ENCODE measurements around the gene CDH23. TPM values are rescaled to one million over a fixed set of nuclear protein-coding genes. Genes with fewer than 3 reads are reported as not detected.

Gene CDH23
- total and polyA plus RNA-seq, 12 donors: 1.7 to 20.2 (median 7.8) TPM

GRCh38 chr10:71512761-71513539, 116.2 kb downstream of the CDH23 start:
- H3K9me3 ChIP-seq (replicated peaks in 1 of 3): no peaks in the 10 kb centered on the region
- TF ChIP-seq POLR2A (IDR thresholded peaks at IDR 0.05): no peak
- TF ChIP-seq, protein P1, sequence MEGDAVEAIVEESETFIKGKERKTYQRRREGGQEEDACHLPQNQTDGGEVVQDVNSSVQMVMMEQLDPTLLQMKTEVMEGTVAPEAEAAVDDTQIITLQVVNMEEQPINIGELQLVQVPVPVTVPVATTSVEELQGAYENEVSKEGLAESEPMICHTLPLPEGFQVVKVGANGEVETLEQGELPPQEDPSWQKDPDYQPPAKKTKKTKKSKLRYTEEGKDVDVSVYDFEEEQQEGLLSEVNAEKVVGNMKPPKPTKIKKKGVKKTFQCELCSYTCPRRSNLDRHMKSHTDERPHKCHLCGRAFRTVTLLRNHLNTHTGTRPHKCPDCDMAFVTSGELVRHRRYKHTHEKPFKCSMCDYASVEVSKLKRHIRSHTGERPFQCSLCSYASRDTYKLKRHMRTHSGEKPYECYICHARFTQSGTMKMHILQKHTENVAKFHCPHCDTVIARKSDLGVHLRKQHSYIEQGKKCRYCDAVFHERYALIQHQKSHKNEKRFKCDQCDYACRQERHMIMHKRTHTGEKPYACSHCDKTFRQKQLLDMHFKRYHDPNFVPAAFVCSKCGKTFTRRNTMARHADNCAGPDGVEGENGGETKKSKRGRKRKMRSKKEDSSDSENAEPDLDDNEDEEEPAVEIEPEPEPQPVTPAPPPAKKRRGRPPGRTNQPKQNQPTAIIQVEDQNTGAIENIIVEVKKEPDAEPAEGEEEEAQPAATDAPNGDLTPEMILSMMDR (IDR thresholded peaks at IDR 0.05): no peak
- 48 to 68% (median 56%) methylated on average over 4 to 5 of the region's 5 CpGs for WGBS, 4 donors
- no peaks in the 10 kb centered on the region for H3K27me3 ChIP-seq
- no peaks in the 10 kb centered on the region for H3K36me3 ChIP-seq (replicated peaks in 1 of 2)
- no peaks in the 10 kb centered on the region for H3K4me1 ChIP-seq (replicated peaks in 1 of 2)
- H3K27ac ChIP-seq: no peak overlapping the region
- intact Hi-C loops (cut with DNase I): no loop called here
- H3K4me3 ChIP-seq: no peak overlapping the region
- DNase-seq: no peak

DNA sequence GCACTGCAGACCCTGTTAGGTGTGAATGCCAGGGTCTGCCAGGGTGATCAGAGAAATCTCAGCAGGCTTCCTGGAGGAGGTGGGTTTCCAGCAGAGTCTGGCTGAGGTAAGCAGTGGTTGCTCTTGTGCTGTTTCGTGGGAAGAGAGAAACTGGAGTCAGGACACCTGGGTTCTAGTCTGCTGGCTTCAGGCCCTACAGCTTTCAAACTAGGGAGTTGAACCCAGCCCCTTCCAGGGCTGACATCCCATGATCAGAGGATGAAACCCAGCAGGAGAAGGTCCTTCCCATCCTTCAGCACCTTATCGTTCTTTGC, 116.8 kb downstream of the CDH23 start:
- WGBS, 4 donors: 84 to 90% (median 88%) methylated on average over 2 of the region's 2 CpGs
- no peak overlapping the region for H3K4me3 ChIP-seq
- H3K27ac ChIP-seq: no peak overlapping the region
- intact Hi-C loops (cut with DNase I): no loop called here
- no peaks in the 10 kb centered on the region for H3K36me3 ChIP-seq (replicated peaks in 1 of 2)
- H3K4me1 ChIP-seq (replicated peaks in 1 of 2): no peaks in the 10 kb centered on the region
- no peak for DNase-seq
- H3K9me3 ChIP-seq (replicated peaks in 1 of 3): no peaks in the 10 kb centered on the region
- TF ChIP-seq, protein P1 (IDR thresholded peaks at IDR 0.05): no peak
- no peak for TF ChIP-seq POLR2A (IDR thresholded peaks at IDR 0.05)
- H3K27me3 ChIP-seq: no peaks in the 10 kb centered on the region

- intact Hi-C loops (cut with DNase I): no loop called here
- Histone ChIP-seq H3K4me3 (no peak overlapping the region), H3K4me1 (replicated peaks in 1 of 2) (no peaks in the 10 kb centered on the region), H3K36me3 (replicated peaks in 1 of 2) (no peaks in the 10 kb centered on the region), H3K27me3 (no peaks in the 10 kb centered on the region), H3K9me3 (replicated peaks in 1 of 3) (no peaks in the 10 kb centered on the region), H3K27ac (no peak overlapping the region)
- DNase-seq: no peak
- WGBS, 4 donors: 84 to 100% (median 92%) methylated on average over 1 of the region's 1 CpG; no CpG with 5 or more reads in 1 of the 4 donors
- TF ChIP-seq POLR2A (IDR thresholded peaks at IDR 0.05): no peak
- TF ChIP-seq, protein P1 (IDR thresholded peaks at IDR 0.05): no peak
Measured at GRCh38 chr10:71513936-71514335, 117.2 kb downstream of the CDH23 start.

DNA sequence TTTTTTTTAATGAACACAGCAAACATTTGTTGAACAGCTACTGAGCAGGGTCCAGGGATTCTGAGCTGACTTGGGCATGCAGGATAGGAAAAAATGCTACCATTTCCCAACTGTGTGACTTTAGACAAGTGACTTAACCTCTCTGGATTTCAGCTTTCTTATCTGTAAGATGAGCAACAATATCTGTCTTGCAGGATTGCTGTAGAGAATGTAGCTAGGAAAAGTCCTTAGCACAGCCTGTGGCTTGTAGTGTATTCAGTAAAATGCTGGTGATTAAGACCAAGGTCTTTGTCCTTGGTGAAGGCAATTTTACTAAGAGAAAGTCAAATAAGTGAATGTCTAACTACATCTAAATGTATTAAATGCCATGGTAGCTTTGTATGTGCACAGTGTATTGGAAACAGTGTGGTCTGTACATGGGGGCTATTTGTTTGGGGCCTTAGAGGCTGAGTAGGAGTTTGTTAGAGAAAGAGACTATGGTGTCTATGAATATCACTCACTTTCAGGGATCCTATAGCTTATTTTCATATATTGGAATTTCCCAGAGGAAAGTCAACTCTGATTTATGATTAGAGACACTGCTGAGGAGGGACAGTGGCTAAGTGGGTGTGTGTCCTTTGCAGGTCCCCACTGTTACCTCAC, 118.9 kb downstream of the CDH23 start:
- DNase-seq: no peak

More for the DNA sequence above, 118.9 kb downstream of the CDH23 start:
- H3K9me3 ChIP-seq (replicated peaks in 1 of 3): no peaks in the 10 kb centered on the region
- no peak overlapping the region for H3K4me3 ChIP-seq
- TF ChIP-seq, protein P1 (IDR thresholded peaks at IDR 0.05): no peak
- no peak for TF ChIP-seq POLR2A (IDR thresholded peaks at IDR 0.05)
- H3K27me3 ChIP-seq: no peaks in the 10 kb centered on the region
- no peaks in the 10 kb centered on the region for H3K4me1 ChIP-seq (replicated peaks in 1 of 2)
- H3K36me3 ChIP-seq (replicated peaks in 1 of 2): no peaks in the 10 kb centered on the region
- intact Hi-C loops (cut with DNase I): no loop called here
- H3K27ac ChIP-seq: no peak overlapping the region

Measured in adrenal gland (tissue), 12 donors.